Effector CD8-positive, alpha-beta T cell (primary cell): ENCODE measurements around the gene REEP6.
"Not testable (repeated sequence)": the region's sequence is repeated elsewhere in the genome, so short reads cannot be mapped to it uniquely, and the experiment has no call there.

Experiments used
- DNase-seq: peaks from one replicate; lab custom pipeline; 2025; lab: John Stamatoyannopoulos, UW

The REEP6 gene

DNA sequence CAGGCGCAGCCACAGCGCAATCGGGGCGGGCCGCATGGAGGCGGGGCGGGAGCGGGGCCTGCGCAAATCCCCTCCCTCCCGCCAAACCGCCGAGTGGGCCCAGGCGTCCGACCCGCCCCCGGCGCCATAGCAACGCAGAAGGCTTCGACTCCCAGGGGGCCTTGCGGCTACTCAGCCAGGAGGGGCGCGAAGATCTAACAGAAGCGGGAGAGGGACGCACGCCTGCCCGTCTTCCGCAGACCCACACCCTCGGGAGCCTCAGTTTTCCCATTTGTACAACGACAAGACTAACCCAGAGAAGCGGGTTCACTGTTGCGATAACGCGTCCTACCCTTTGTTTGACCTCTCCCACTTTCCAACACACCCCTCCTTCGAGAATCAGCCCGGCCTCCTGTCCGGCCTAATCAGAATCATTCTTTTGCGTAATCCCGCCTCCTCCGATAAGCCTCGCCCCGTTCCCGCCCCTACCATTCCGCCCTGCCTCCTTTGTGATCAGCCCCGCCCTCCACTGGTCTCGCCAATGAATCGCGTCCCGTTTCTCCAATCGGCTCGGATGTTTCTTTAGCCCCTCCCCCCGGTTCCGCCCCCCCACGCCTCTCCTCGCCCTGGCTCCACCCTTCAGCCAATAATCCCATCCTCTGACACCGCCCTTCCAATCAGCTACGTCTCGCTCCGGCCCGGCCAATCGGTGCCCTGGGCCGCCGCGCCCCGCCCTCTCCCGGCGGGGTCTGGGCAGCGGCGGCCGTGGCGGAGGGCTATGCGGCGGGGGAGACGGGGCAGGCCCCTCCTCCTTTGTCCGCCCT, 469 bp upstream of the REEP6 start, which contains the start of gene PCSK4:
TSS of gene PCSK4 (minus strand) at position 40 of the 803 bp plus-strand sequence. CDS start at position 36, 4 bp downstream.
- DNase-seq, result peak; percentile 97

DNA sequence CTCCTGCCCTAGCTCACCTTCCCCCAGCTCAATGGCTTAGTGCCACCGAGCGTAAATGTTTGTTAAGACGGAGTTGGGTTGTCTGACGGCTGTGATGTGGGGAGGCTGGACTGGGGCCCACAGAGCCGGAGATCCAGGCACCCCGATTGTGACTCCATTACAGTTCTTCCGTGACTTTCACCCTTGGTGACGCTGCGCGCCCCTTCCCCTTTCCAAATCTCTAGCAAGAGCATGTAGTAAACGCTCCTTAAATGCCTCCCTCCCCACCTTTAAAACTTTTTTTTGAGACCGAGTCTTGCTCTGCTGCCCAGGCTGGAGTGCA, 829 bp downstream of the REEP6 start:
- no peak for DNase-seq

DNA sequence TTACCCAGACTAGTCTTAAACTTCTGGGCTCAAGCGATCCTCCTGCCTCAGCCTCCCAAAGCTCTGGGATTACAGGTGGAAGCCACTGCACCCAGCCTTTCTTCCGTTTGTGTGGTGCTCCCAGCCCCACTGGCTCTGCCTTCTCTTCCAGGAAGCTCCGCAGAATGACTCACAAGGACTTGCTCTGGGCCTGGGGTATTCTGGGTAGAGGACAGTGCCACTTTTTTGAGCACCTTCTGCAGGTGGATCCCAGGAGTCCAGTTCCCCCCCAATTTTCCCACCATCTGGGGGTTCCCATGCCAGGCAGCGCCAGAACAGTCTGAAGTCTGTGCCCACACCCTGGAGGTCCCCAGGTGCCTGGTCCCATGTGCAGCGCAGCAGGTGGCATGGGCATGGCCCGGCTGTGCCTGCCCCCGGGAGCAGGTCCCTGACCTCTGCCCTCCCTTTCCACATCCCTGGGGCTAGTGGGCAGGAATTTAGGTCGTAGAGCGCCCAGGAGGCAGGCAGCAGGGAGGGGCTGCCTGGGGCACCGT, 1.6 kb downstream of the REEP6 start:
- no peak for DNase-seq

DNA sequence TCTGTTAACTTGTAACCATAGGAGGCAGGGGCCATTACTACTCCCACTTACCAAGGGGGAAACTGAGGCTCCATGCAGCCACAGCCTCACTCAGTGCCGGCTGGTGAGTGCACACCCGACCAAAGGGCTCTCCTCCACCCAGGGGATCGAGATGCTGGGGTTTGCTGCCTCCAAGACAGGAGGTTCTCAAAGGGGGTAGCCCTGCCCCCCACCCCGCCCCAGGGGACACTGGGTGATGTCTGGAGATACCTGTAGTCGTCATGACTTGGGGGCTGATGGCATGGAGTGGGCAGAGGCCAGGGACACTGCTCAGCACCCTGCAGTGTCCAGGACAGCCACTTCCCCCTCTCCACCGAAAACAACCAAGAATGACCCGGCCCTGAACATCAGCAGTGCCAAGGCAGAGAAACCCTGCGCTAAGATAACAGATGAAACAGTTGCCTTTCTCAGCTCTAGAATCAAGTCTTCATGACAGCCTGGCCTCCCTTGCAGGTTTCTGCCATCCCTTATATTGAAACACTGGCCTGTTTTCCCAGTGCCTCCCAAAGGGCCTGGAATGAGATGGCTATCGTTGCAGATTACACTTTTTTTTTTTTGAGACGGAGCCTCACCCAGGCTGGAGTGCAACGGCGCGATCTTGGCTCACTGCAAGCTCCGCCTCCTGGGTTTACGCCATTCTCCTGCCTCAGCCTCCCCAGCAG, 3.3 kb downstream of the REEP6 start:
- no peak for DNase-seq

DNA sequence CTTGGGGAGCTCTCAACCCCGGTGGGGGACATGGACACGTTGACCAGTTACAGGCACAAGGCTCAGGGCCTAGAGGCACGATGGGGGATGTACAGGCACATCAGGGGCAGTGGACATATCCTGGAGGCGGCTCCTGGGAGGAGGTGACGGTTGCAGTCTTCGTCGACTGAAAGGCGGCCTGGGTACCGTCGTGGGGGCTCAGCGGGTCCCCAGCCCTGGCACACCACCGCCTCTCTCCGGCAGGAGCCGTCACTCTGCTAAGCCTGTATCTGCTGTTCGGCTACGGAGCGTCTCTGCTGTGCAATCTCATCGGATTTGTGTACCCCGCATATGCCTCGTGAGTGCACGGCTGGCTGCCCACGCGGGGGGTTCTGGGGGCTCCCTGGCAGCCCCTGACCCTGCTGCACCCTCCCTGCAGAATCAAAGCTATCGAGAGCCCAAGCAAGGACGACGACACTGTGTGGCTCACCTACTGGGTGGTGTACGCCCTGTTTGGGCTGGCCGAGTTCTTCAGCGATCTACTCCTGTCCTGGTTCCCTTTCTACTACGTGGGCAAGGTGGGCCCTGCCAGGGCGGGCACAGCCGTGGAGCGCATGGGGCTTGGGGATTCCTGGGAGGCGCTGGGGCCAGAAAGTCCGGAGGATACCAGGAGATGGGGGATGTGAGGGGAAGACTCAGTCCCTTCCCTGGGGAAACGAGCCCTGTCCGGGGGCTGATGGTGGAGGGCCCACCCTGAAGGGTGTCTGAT, 4.2 kb downstream of the REEP6 start:
- no peak for DNase-seq

DNA sequence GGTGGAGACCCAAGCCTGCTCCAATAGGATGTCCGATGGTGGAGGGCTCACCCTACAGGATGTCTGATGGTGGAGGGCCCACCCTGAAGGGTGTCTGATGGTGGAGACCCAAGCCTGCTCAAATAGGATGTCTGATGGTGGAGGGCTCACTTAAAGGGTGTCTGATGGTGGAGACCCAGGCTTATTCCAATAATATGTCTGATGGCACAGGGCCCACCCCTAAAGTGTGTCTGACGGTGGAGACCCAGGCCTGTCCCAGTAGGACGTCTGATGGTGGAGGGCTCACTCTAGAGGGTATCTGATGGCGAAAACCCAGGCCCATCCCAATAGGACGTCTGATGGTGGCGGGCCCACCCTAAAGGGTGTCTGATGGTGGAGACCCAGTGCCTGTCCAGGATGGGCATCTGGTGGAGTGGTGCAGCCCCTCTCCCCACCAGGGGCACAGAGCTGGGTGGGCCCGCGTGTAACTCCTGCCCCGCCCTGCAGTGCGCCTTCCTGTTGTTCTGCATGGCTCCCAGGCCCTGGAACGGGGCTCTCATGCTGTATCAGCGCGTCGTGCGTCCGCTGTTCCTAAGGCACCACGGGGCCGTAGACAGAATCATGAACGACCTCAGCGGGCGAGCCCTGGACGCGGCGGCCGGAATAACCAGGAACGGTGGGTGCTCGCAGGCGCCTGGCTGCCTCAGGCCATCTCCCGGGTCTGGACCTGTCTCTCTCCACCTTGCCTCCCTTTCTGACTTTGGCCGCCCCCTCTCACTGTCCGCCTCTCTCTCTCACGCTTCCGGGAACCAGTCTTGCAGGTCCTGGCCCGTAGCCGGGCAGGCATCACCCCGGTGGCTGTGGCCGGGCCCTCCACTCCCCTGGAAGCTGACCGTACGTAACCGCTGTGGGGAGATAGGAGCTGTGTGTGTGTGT, 5.1 kb downstream of the REEP6 start:
- DNase-seq, result no peak

DNA sequence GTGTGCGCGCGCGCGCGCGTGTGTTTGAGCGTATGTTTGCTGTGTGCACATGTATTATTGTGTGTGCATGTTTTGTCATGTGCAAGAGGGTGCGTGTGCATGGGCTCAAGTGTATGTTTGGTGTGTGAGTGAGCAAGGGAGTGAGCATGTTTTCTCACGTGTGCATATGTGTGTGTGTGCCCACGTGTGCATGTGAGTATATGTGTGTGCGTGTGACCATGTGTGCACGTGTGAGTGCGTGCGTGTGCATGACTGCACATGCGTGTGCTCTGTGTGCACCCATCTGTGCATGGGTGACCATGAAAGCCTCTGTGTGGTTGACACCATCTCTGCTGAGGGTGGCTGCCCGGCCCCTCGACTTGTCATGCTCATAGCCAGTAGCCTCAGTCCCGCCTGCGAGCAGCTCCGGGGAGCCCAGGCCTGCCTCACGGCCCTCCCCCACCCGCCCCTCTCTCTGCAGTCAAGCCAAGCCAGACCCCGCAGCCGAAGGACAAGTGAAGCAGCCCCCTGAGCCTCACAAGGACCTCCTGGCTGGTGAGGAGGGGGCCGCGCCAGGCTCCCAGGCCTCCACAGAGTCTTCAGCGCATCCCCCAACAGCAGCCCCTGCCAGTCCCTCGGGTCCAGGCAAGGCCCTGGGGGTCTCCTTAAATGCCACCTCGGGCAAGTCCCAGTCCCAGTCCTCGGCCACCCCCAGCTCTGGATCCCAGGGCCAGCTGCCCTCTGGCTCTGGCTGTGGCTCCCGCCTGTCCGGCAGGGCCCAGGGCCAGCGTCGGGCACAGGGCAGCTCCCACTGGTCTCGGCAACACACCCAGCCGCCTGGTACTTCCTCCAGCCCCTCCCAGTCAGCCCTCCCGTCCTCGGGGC, 6.0 kb downstream of the REEP6 start:
- DNase-seq, result no peak

DNA sequence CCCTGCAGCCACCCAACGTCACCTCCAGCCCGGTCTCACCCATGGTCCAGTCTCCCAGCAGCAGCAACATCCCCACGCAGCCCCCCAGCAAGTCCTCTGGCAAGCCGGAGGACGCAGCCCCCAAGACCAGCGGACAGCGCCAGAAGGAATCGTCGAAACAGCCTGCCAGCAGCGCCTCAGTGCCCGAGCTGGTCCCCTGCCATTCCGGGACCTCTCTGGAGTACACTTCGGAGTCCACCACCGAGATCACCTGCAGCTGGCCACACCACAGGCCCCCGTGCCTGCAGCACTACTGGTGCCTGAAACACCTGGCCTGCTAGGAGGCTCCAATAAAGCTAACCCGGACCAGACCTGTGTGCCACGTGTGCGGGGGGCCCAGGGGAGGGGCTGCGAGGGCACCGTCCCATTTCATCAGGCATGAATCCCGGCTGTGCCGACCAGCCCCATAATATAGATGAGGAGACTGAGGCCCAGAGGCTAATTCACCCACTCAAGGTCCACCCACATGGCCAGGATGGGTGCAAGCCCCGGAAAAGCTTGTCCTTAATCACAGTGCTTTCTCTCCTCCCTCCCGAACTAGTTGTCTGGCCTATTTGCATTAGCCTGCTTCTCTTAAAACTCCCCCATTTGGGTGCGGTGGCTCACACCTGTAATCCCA, 6.7 kb downstream of the REEP6 start:
- no peak for DNase-seq

DNA sequence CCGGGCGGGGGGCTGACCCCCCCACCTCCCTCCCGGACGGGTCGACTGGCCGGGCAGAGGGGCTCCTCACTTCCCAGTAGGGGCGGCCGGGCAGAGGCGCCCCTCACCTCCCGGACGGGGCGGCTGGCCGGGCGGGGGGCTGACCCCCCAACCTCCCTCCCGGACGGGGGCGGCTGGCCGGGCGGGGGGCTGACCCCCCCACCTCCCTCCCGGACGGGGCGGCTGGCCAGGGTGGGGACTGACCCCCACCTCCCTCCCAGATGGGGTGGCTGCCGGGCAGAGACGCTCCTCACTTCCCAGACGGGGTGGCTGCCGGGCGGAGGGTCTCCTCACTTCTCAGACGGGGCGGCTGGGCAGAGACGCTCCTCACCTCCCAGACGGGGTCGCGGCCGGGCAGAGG, 8.2 kb downstream of the REEP6 start:
- DNase-seq, result not testable (repeated sequence)

DNA sequence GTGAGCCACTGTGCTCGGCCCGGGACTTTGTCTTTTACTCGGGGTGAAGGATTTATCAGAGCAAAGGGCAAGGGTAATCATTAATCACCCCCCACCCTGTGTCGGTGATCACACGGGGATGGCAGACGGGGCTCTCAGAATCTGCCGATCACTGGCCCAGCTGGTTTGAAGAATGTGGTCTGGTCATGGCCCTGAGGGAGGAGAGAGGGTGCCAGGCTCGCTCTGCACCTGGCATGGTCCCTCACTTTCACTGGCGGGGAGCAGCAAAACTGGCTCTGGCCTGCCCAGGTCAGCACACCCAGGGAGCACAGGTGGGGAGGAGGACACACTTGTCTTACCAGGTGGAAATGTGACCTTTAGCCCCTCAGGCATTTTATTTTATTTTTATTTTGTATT, 10.2 kb downstream of the REEP6 start:
- DNase-seq, result no peak

DNA sequence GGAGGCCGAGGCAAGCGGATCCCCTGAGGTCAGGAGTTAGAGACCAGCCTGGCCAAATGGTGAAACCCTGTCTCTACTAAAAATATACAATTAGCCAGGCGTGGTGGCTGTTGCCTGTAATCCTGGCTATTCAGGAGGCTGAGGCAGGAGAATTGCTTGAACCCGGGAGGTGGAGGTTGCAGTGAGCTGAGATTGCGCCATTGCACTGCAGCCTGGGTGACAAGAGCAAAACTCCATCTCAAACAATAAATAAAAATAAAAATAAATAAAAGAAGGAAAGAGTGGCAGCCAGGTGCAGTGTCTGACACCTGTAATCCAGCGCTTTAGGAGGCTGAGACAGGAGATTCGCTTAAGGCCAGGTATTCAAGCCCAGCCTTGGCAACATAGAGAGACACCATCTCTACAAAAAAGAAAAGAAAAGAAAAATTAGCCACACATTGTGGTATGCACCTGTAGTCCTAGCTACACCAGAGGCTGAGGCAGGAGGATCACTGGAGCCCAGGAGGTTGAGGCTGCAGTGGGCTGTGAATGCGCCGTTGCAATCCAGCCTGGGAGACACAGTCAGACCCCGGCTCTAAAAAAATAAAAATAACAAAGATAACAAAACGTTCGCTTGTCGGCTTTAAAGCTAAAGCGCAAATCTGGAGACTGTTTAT, 11.6 kb downstream of the REEP6 start:
- DNase-seq, result no peak

DNA sequence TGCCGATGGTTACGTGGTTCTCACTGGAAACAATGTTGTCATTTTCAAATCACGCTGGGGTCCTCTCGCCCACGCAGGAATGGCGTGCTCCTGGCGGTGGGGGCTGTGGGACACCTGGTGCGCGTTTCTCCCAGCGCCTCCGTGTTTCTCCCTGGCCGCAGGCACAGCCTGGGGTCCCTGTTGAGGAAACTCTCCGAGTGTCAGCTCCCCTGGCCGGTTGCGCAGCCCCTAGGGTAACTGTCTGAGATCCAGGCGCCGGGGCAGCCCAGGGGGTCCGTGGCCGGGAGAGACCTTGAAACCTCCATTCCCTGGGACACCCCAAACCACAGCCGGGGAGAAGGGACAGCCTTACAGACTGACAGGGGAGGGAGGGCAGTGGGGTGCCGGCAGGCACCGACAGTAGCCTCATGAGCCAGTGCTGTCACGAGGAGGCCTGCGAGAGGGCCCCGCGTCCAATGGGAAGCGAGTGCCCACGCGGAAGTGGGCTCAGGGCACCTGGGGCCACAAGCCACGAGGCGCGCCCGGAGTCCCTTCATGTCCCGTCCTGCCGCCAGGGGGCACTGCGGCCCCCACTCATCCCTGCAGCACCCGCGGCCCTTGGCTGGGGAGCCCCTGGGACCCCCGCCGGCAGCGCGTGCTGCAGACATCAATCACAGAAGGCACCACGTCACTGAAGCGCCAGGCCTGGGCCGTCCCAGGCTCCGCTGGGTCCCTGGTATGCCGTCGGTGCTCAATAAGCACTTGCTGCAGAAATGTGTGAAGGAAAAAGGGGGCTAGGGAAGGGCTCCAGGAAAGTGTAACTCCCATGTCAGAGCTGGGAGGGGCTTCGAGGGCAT, 12.3 kb downstream of the REEP6 start:
- peak; percentile 37 for DNase-seq

DNA sequence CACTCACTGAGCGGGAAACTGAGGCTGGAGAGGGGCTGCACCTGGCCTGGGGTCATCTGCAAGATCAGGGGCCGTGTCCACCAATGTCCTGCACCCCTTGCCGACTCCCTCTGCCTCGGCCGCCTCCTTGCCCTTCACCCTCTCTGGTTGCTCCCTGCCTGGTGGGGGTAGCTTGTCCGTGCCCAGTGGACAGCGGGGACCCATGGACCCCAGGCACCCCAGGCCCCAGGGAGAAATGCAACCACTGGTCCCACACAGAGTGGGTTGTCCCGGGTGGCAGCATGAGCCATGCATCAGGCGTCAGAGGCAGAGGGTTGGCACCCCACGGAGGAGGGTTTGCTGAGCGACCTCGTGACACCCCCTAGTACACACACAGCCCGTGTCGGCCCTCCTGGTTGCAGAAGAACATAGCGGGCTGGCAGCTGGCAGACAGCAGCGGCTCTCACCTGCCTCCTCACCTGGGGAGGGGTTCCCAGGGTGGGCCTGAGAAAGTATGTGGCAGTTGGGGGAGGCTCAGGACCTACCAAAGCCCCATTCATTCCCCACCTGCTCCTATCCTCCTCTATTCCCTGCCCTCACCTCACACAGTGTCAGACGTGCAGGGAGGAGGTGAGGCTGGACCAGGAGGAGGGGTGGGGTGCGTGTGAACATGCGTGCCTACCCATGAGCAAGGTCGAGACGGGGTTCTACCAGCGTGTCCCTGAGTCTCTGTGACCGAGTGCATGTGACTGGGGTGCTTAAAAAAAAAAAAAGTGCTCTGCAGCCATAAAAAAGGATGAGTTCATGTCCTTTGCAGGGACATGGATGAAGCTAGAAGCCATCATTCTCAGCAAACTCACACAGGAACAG, 13.2 kb downstream of the REEP6 start:
- DNase-seq, result no peak

DNA sequence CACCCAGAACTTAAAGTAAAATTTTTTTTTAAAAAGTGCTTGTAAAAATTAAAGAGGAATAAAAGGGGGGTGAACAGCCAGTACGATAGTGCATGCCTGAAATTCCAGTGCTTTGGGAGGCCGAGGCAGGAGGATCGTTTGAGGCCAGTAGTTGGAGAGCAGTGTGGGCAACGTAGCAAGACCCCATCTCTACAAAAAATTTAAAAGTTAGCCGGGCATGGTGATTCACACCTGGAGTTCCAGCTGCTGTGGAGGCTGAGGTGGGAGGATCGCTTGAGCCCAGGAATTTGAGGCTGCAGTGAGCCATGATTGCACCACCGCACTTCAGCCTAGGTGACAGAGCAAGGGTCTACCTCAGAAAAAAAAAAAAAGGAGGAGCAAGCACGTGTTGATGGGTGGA, 14.0 kb downstream of the REEP6 start:
- no peak for DNase-seq

DNA sequence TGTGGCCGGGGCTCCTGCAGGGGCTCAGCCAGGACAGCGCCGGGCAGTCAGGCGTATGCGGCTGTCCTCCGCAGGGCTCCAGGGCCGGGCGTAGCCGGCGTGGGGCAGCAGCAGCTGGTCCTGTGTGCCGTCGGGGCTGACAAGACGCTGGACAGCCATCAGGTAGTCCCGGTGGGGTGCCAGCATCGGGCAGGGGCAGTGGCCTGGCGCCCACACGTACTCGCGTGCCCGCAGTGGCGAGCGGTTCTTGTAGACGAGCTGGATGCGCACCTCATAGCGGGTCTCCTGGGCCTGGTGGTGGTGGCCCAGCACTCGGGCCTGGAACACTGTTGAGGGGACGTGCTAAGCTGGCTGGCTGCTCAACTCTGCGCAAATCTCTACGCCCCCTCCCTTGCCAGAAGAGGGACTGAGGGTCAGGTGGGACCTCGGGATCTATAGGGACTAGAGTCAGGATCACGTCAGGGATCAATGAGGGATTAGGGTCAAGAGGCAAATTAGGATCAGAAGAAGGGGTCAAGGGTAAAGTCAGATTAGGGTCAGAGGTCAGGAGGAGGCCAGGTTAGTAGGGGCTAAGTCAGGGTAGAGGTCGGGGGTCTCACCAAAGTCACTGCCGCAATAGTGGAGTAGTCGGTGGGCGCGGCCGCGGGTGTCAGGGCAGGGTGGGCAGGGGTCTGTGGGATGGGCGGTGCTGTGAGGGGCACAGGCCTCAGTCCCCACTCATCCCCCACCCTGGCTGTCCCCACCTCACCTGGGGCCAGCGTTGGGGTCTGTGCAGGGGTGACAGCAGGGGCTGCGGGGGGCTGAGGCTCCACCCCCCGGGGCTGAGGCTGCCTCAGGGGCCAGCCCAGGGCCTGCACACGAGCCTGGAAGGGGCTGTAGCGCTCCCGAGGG, 15.3 kb downstream of the REEP6 start:
- no peak for DNase-seq

DNA sequence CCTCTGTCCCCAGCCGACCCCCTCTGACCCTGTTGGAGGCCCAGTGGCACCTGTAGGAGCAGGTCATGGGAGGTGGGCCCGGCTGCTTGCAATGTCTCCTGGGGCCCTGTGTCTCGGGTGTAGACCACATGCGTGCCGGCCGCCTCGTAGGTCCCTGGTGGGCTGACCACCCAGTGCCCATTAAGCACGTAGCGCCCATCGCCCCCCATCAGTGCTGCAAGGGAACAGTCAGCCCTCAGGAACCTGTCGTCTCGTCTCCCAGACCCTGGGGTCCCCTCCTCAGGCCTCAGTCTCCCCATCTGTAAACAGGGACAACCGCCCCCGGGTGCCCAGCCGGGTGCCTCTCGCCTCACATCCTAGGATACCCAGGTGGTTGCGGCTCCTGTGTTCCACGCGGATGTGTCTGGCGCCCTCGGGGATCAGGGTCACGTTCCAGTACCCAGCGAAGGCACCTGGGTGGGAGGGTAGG, 16.2 kb downstream of the REEP6 start:
- no peak for DNase-seq
